K562 (cell line): ENCODE data around the gene ADRA1B. TPM values are rescaled to one million over a fixed set of nuclear protein-coding genes. Genes with fewer than 3 reads are reported as not detected.

Experiments
- CBX3 ChIP-seq, 2 experiments: IDR thresholded peaks; 1 replicate in 1 of 2; 2 replicates in 1 of 2; pipeline ENCODE4 v1.6.1; 2012; ENCODE audit warnings: inconsistent platforms in 2 of 2, low read length in 2 of 2, borderline replicate concordance in 1 of 2, control low read depth in 1 of 2
- MECOM ChIP-seq: fragments of 250-450 bp; sonication (Bioruptor Pico); IDR thresholded peaks from 2 replicates; pipeline ENCODE4 v1.8.0; 2022; ENCODE audit warnings: inconsistent platforms
- RBM25 ChIP-seq: fragments of 200-400 bp; formaldehyde crosslinking; IDR thresholded peaks from 2 replicates; pipeline ENCODE4 v1.6.1; 2018; ENCODE audit warnings: low read length, low read depth, moderate library complexity; ENCODE audit not compliant: severe bottlenecking
- RNF2 ChIP-seq: sonication (generic); IDR thresholded peaks from 2 replicates; pipeline ENCODE4 v1.6.1; 2016
- TEAD1 ChIP-seq, 2 experiments: fragments of 450-650 bp in 1 of 2; sonication (generic) in 1 of 2; formaldehyde crosslinking; IDR thresholded peaks; 2 replicates each; pipeline versions ENCODE4 v1.4.0 to v1.8.0; 2020 to 2022; ENCODE audit warnings: mild to moderate bottlenecking in 2 of 2, missing genetic modification reagents in 1 of 2
- polyA plus RNA-seq, 8 experiments: library from polyadenylated mRNA; depleted of rRNA in 4 of 8; stranded (reverse) in 5 of 8; unstranded in 3 of 8; fragments of >200 nt; fragmentation: Nextera tagmentation in 2 of 8; fragmentation: Illumina TruSeq in 1 of 8; extraction: Ambion mirVana in 2 of 8; extraction: Trizol in 1 of 8; gene quantifications; 2 replicates each; pipeline versions ENCODE4 v1.2.1 to v1.2.3, GENCODE V29; 2011 to 2014; ENCODE audit warnings: inconsistent platforms in 1 of 8, missing spikeins in 1 of 8
- total RNA-seq, 7 experiments: library from RNA; depleted of rRNA in 6 of 7; stranded (reverse); fragments of >200 nt in 6 of 7; fragmentation: Illumina TruSeq in 2 of 7; extraction: Trizol in 2 of 7; gene quantifications; 2 replicates each; pipeline versions ENCODE4 v1.2.1 to v1.2.3, GENCODE V29; 2011 to 2021; ENCODE audit warnings: low replicate concordance in 1 of 7
- TF ChIP-seq, protein P1 (sequence below): fragments of 200-800 bp; sonication (Bioruptor generic); IDR thresholded peaks from 2 replicates; pipeline ENCODE4 v1.6.1; 2016; ENCODE audit warnings: missing genetic modification characterization, missing compliant biosample characterization

ADRA1B gene
- total and polyA plus RNA-seq, 9 of the 15 experiments (the other 6 are each of a cell fraction or from before 2014, with no cell fraction given) = not detected

GRCh38 chr5:159912033-159912800 is 4.1 kb upstream of the ADRA1B start (continued):
- TF ChIP-seq, protein P1, sequence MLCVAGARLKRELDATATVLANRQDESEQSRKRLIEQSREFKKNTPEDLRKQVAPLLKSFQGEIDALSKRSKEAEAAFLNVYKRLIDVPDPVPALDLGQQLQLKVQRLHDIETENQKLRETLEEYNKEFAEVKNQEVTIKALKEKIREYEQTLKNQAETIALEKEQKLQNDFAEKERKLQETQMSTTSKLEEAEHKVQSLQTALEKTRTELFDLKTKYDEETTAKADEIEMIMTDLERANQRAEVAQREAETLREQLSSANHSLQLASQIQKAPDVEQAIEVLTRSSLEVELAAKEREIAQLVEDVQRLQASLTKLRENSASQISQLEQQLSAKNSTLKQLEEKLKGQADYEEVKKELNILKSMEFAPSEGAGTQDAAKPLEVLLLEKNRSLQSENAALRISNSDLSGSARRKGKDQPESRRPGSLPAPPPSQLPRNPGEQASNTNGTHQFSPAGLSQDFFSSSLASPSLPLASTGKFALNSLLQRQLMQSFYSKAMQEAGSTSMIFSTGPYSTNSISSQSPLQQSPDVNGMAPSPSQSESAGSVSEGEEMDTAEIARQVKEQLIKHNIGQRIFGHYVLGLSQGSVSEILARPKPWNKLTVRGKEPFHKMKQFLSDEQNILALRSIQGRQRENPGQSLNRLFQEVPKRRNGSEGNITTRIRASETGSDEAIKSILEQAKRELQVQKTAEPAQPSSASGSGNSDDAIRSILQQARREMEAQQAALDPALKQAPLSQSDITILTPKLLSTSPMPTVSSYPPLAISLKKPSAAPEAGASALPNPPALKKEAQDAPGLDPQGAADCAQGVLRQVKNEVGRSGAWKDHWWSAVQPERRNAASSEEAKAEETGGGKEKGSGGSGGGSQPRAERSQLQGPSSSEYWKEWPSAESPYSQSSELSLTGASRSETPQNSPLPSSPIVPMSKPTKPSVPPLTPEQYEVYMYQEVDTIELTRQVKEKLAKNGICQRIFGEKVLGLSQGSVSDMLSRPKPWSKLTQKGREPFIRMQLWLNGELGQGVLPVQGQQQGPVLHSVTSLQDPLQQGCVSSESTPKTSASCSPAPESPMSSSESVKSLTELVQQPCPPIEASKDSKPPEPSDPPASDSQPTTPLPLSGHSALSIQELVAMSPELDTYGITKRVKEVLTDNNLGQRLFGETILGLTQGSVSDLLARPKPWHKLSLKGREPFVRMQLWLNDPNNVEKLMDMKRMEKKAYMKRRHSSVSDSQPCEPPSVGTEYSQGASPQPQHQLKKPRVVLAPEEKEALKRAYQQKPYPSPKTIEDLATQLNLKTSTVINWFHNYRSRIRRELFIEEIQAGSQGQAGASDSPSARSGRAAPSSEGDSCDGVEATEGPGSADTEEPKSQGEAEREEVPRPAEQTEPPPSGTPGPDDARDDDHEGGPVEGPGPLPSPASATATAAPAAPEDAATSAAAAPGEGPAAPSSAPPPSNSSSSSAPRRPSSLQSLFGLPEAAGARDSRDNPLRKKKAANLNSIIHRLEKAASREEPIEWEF = no peak
- TF ChIP-seq CBX3 (IDR thresholded peaks at IDR 0.05; ENCODE audit: borderline replicate concordance in 1 of 2, low read length in 2 of 2) (no peak), TEAD1 (CRISPR knock-in tag; IDR thresholded peaks at IDR 0.05) (no peak), RBM25 (peak; percentile 88), RNF2 (no peak), MECOM (CRISPR knock-in tag) (no peak)
